AG09319 (cell line): Measurements from ENCODE around the gene SYT12.

Source experiments
- DNase-seq: peaks from one replicate; pipeline ENCODE4 v3.0.0-alpha.2; 2010; ENCODE audit warnings: low read depth; ENCODE audit errors: extremely low read depth
- TF ChIP-seq, protein P1 (sequence below): IDR thresholded peaks from 2 replicates; pipeline ENCODE4 v1.5.1; 2011; ENCODE audit warnings: low read depth, mild to moderate bottlenecking, inconsistent platforms, low read length, moderate library complexity

Gene SYT12

DNA sequence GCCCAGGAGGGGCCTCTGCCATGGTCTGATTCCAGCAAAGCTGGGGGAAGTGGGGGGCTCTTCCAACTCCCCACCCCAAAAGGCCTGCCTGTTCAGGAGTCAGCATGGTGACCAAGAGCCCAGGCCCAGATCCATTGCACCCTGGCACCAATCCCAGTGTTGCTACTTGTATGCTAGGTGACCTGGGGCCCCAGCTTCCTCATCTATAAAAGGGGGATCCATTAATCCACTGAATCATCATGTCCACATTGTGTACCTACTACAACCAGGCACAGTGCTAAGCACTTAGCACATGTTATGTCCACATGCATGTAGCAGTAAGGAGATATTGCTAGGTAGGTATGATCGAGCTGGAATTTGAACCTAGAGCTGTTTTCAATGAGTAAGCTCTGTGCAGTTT is 2.0 kb downstream of the SYT12 start:
- DNase-seq, result no peak

DNA sequence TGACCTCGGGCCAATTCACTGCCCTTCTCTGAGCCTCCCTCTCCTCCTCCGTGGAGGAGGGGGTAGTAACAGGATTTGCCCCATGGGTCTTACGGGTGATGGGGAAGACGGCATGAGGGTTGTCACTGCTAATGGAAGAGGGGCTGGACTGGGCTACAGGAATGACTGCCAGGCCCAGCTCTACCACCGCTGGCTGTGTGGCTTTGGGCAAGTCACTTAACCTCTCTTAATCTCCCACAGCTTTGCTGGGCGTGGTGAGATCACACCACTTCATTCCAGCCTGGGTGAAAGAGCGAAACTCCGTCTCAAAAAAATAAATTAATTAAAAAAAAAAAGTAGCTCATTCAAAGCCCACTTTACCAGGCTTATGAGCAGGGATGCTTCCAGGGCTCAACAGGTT is 2.8 kb downstream of the SYT12 start:
- no peak for DNase-seq
- TF ChIP-seq, protein P1, sequence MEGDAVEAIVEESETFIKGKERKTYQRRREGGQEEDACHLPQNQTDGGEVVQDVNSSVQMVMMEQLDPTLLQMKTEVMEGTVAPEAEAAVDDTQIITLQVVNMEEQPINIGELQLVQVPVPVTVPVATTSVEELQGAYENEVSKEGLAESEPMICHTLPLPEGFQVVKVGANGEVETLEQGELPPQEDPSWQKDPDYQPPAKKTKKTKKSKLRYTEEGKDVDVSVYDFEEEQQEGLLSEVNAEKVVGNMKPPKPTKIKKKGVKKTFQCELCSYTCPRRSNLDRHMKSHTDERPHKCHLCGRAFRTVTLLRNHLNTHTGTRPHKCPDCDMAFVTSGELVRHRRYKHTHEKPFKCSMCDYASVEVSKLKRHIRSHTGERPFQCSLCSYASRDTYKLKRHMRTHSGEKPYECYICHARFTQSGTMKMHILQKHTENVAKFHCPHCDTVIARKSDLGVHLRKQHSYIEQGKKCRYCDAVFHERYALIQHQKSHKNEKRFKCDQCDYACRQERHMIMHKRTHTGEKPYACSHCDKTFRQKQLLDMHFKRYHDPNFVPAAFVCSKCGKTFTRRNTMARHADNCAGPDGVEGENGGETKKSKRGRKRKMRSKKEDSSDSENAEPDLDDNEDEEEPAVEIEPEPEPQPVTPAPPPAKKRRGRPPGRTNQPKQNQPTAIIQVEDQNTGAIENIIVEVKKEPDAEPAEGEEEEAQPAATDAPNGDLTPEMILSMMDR, result no peak

More for the DNA sequence above, 2.0 kb downstream of the SYT12 start:
- TF ChIP-seq, protein P1, result no peak

DNA sequence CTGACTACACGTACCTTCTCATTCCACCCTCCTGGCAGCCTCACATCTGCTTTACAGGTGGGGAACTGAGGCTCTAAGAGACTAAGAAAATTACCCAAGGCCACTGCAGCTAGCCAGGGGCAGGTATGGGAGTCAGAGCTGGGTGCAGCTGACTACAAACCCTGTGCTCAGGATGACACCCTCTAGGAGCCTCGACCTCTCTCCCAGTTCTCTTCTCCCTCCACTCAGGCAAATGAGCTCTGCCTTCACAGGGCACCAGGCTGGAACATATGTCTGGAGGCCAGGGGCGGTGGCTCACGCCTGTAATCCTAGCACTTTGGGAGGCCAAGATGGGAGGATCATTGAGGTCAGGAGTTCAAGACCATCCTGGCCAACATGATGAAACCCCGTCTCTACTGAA is 4.0 kb downstream of the SYT12 start:
- DNase-seq, result no peak
- TF ChIP-seq, protein P1, result no peak

DNA sequence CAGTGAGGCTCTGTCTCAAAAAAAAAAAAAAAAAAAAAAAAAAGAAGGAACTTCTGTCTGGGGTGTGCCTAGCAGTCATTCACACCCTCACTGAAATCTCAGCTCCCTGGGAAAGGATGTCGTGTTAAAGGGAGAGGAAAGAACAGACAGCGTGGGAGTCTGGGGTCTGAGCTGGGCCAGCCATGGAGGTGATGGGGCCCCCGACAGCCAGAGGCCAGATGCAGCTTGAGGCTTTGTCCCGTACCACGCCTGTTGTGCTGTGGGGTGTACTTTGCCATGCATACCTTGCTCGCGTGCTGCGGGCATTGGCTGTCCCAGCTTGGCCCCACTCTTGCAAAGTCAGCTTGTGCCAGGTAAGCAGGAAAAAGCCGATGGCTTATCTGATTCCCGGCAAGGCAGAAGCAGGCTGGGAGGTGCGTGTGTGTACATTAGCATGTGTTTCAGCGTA is 4.6 kb downstream of the SYT12 start:
- TF ChIP-seq, protein P1, result no peak
- no peak for DNase-seq

DNA sequence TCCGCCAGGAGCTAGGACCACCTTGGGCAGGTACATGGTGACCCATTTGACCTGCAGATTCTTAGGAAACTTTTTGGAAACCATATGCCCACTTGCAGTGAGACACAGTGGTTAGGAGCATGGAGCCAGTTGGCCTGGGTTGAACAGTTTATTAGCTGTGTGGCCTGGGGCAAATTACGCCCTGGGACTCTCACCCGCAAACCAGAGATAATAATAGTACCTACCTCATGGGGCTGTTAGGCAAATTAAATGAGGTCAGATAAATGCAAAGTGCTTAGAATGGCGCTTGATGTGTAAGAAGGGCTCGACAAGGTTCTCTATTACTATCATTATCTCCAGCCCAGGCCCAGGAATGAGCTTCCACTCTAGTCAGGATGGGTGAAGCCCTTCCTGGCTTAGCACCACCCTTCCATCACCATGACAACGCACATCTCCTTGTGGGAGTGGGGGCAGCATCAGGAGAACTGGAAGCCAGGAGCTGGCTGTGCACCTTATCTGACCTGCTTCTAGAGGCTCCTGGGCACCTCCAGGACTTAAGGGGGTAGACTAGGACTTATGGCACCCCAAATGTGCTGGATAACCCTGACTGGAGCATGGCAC is 5.1 kb downstream of the SYT12 start:
- DNase-seq, result no peak
- TF ChIP-seq, protein P1, result no peak

DNA sequence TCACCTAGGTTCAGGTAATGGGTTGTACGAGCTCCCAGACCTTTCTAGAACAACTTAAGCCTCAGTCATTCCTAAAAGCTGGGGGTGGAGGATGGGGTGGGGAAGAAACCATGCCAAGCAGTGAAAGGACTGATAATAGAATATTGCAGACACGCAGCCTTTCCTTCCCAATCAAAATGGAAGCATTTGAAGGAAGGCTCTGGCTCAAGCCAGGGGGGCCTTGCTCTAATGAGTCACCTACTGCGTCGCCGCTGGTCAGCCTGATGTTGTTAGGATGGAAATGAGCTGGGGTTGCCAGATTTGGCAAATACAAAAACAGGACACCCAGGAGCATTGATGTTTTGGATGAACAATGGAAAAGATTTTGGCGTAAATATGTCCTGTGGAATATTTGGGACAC is 6.2 kb downstream of the SYT12 start:
- TF ChIP-seq, protein P1, result no peak
- no peak for DNase-seq

DNA sequence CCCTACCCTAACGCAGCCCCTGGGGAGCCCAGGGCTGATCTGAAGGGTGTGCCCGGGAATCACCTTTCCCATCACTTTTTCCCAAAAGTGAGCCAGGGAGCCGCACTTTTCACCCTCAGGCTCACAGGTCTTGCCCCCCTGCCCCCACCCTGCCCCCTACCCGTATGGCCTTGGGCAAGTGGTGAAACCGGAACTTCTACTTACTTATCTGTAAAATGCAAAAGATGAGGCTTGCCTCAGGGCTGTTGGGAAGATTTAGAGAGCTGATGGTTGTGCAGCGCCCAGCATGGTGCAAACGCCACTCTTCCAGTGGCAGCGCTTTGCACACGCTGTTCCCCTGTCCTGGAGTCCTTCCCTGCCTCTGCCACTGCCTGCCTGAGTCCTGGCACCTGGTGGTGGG is 8.0 kb downstream of the SYT12 start:
- no peak for DNase-seq
- TF ChIP-seq, protein P1, result no peak
